ENCODE measurements around the gene NABP1.
A peak's percentile ranks its signal among the peaks of the same experiment; 100 is the strongest.

The NABP1 gene

DNA sequence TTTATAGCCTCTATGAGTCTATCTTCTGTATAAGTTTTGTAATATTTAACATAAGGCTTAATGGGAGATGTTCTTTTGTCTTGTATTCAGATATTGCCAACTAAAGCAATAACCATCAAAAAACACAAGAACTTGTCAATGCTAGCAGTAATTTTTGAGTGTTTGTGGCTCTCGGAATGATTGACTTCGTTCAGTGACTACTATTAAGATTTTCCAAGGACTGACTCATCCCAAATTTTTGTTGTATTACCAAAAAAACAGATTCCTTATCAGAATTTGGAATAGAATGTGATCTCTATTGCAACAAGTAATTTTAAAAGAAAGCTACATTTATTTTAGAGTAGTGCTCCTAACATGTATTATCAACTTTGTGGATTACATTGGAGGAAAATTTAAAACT is 8.1 kb downstream of the NABP1 start:
- no peak for DNase-seq

DNA sequence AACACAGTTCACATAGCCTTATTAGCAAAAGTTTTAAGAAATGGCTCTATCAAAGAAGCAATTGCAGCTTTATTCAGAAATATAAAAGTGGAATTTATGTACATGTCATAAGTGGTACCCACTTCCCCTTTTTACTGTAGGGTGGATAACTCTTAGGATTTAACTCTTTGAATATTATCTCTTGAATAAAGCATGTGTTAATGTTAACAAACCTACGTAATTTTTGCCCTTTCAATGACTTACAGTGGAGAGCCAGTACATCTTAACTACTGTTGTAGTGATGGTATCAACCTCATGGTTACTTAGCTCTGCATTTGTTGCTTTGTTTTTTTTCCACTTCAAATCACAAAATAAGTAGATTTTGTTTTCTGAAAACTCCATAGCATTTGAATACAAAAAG is 8.8 kb downstream of the NABP1 start:
- no peak for DNase-seq

DNA sequence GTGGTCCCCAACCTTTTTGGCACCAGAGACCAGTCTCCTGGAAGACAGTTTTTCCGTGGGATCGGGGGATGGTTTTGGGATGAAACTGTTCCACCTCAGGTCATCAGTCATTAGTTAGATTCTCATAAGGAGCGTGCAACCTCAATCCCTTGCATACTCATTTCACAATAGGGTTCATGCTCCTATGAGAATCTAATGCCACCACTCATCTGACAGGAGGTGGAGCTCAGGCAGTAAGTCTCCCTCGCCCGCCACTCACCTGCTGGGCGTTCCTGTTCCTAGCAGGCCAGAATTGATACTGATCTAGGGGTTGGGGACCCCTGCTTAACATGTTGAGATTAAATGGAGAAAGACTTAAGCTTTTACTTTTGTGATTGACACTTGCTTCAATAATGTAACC is 9.9 kb downstream of the NABP1 start:
- no peak for DNase-seq

DNA sequence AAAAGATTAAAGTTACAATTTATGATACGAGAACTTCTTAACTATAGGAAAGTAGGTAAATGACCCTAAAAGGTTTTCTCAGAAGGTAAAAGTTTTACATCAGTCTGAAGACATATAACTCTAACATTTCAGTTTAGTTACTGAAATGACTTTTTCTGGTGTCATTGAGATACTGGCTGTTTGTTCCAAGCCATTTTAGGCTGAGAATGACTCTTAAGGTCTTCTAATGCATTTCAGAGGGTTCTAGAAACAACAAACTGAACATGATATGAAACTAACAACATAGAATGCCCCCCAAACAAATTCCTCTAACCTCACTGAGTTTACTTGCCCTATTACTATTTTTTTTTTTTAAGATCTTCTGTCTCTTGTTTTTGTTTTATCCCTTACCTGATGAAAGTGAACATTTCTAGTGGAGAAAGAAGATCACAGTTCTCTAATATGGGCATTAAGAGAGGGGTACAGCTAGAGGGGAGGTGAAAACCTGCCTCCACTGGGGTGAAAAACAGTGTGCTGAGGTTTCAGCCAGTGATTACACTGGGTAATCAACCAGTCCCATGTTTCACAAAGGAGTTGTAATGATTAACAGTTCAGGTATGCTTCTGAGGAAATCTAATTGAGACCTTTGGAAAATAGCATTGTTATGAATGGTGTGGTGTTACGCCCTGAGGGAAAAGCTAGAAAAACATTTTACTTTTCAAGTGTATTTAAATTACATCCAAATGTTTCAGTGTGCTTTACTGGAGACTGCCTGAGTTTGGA is 11.2 kb downstream of the NABP1 start:
- no peak for DNase-seq

DNA sequence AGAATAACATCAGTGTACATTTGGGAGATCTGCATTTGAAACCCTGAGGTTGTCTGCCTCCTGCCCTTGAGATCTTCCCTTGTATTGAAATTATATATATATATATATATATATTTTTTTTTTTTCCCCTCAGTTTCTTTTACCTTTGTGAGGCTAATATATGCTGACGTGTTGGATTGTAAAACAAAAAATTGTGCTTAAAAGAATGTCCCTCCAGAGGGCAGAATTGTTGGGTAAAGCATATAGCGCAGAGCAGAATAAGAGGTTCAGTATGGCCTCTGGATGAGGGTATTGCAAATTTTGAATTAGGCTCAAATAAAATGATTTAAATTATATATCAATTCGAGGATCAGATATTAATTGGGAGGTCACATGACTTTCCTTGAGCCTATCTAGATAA is 12.4 kb downstream of the NABP1 start:
- DNase-seq = no peak

DNA sequence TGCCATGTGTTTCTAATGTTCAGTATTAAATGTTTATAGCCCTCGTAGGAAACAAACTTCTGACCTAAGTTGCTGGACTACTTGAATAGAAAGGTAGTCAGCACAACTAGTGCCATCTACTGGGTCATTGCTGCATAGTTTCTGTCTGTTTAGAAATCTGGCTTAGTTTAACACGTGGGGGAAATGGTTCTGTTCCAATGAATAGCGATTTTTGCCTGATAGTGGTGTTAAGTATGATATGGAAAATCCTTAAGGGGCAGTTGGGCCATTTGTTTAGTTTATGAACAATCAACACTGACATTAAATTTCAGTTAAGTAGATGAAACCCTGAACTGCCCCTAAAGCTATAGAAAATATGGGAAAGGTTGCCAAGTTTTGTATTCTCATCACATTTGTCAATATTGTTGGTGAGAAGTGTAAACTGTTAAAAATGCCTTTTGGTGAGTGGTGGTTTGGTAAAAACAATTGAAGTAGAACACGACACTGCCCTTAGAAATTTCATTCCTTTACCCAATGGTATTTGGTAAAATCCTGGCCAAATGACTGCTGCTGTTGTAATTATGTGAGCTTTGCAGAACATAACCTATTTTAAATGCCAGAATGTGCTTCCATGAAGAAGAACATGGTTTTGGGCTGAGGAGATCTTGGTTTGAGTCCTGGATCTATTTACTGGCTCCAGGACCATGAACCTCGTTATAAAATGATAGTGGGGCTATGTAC is 13.2 kb downstream of the NABP1 start:
- DNase-seq = peak; percentile 36

DNA sequence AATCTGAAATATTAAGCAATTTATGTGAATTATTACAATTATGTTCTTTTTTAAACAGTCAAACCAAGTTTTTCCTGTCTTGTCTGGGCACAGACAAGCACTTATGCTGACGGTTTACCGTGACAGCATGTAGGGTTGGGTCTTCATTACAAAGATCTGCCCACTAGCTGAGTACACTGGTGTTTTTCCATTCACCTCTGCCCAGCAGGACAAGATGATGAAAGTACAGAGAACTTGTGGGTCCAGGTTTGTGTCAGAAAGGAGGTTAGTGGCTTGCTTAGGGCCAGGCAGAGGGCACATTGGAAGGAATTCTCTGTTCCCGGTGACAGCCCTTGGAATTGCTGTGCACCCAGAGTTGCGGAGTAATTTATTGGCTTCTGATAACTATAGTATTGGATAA is 14.0 kb downstream of the NABP1 start:
- no peak for DNase-seq

DNA sequence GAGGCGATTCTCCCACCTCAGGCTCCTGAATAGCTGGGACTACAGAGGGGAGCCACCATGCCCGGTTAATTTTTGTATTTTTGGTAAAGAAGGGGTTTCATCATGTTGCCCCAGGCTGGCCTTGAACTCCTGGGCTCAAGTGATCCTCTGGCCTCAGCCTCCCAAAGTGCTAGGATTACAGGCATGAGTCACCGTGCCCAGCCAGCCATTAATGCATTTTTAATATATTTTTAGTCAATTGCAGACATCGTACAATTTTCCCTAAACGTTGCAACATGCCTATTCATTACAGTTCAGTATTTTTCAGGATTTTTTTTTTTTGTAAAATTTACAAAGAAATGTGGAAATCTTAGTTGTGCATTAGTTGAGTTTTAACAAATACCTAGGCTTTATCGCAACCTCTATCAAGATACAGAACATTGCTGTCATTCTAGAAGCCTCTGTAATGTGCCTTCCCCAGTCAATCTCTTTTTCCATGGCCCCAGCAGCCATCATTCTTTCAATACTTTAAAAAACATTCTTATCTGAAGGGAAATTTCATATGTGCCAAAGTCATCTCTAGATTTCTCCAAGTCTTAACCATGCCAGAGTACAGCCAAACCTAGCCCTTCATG is 14.7 kb downstream of the NABP1 start:
- no peak for DNase-seq

DNA sequence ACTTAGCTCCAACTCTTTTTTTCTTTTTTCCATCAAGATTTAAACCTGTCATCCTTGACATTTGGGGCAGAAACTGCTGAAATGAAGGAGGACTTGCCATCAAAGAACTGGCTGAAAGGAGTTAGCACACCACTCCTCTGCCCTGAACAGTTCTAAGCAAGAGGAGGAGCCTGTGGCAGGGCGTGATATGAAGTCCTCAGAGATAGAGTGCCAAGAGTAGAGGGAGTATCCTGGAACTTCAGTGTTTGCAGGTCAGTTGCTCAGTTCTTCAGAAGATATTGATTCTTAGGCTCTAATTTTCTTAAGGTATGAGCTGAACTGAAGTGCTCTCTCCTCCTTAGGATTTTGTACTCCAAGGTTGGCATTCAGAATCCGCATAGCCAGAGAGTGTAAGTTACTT is 15.2 kb downstream of the NABP1 start:
- no peak for DNase-seq

DNA sequence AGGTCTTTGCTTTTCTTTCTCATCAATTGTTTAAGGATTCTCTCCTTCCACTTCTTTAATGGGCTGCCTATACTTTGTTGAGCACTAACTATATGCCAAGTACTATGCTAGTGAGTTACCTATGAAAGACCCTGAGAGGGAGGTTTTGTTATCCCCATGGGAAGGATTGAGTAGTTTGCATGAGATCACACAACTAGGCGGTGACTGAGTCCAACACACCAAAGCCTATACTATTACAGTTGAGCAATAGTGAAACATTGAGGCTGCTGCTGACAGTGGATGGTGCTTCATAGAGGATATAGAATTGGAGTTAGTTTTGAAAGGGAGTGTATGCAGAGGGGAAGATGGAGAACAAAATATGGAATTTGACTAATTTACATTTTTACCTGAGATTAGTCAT is 15.8 kb downstream of the NABP1 start:
- no peak for DNase-seq

DNA sequence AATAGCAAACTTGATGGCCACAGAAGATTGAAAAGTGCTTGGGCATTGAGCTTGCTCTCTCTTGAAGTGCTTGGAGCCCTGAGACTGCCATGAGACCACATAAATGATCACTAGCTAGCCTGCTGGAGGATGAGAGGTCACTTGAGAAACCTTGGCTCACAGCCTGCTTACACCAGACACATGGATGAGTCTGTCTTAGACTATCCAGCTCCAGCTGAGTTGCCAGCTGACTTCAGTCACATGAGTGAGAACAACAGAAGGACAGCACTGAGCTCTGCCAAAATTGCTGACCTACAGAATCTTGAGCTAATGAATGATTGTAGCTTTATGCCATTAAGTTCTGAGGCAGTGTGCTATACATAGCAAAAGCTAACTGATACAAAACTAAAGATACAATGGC is 18.1 kb downstream of the NABP1 start:
- DNase-seq = no peak

DNA sequence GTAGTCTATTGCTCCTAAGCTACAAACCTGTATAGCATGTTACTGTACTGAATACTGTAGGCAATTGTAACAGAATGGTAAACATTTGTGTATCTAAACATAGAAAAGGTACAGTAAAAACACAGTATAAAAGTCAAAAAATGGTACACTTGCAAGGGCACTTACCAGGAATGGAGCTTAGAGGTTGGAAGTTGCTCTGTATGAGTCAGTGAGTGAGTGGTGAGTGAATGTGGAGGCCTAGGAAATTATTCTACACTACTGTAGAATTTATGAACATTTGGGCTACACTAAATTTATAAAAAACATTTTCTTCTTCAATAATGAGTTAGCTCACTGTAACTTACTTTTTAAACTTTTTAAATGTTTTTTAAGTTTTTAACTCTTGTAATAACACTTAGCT is 19.0 kb downstream of the NABP1 start:
- DNase-seq = no peak

DNA sequence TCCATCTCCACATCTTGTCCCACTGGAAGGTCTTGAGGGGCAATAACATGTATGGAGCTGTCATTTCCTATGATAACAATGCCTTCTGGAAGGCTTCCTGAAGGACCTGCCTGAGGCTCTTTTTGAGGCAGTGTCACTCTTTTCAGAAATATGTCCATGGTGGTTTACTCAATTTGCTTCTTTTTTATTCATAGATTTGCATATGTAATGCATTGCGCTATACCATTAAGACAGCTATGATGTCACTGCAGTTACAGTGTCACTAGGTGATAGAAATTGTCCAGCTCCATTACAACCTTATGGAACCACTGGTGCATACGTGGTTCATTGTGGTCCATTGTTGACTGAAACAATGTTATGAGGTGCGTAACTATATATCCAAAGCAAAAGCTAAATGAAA is 19.9 kb downstream of the NABP1 start:
- no peak for DNase-seq

DNA sequence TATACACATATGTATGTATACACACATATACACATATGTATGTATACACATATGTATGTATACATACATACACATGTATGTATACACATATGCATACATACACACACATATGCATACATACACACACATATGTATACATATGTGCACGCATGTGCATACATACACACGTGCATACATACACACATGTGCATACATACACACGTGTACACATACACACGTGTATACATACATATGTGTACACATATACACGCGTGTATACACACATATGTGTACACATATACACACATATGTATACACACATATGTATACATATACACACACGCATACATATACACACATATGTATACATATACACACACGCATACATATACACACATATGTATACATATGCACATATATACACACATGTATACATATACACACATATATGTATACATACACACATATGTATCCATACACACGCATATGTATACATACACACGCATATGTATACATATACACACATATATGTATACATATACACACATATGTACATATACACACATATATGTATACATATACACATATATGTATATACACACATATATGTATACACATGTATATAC is 21.5 kb downstream of the NABP1 start:
- no peak for DNase-seq

DNA sequence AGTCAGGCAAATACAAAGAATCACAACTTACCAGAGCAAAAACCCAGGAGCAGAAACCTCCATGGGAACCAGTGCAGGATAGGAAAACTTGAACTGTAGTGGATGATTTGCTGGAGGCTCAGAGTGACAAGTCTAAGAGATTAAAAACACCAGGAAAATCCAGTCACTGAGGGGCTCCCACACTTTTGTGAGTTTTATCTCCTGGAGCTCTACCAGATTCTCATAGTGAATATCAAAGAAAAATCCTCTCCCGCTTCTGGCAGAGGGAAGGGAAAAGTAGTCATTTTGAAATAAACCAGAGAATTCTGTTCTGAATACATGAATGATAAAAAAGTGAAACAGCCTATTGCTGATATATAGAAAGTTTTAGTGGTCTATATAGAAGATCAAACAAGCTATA is 23.1 kb downstream of the NABP1 start:
- DNase-seq = no peak

DNA sequence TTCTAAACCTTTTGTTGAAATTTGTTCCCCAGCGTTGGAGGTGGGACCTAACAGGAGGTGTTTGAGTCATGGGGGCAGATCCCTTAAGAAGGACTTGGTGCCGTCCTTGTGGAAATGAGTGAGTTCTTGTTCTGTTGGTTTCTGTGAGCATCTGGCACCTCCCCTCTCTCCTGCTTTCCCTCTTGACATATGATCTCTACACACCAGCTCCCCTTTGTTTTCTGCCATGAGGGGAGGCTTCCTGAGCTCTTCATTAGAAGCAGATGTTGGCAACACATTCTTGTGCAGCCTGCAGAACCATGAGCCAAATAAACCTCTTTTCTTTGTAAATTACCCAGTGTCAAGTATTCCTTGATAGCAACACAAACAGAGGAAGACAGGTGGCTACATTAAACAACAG is 23.8 kb downstream of the NABP1 start:
- DNase-seq = peak; percentile 89

DNA sequence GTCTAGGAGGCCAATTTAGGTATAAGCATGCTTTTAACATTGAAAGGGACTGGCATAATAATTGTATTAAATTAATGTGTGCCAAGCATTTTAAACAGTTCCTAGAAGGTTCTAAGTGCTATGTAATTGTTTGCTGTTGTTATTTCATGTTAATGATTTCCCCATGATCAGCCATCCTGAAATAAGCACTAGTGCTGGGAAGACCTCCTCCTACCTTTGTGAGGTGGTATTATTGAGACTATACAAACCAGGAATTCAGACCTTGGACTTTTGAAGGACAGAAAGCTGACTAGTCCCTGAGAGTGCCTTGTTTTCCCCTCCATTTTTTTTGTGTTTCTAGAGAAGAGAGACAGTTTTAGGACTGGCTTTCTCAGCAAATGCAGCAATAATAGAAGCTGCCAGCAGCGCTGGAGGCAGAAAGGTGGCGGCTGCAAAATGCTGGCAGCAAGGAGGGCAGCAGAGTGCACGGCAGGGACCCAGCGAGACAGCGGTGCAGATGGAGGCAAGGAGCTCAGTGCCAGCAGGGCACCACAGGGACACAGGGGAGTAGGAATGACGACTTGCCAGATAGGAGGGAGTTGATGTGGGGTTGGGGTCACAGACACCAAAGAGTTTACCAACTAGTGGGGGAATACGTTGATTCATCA is 25.3 kb downstream of the NABP1 start:
- no peak for DNase-seq

DNA sequence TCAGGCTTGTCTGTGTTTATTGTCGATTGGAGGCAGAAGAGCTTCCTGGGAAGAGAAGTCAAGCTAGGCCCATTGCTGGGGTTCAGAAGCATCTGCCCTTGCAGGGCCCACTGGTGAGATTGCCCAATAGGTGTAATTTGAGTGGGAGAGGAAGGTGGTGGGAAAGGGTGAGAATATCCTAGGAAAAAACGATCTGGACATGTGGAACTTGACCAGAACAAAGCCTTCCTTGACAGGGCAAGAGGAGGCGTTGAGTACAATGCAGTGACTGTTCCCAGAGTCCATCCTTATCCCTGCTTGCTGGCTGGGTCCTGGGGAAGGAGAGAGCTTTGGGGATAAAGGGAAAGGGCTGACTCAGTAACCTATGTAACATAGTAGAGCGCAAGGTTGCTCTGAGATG is 27.1 kb downstream of the NABP1 start:
- no peak for DNase-seq

DNA sequence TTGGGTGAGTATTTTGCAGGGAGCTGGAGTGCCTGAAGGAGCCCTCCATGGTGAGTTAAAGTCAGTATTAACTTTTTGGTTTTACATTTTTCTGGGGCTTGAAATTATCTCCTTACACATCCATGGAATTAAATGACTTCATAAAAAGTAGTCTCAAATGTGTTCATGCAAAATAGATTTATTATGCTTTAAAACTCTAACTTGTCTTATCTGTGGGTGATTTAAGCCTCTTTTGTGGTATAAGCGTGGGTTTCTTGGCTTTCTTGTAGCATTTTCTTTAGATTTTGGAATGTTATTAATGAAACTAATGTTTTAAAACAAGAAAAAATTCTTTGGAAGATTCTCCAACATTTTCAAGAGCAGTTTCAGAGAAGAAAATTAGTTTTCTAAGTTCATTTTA is 27.8 kb downstream of the NABP1 start:
- DNase-seq = no peak

DNA sequence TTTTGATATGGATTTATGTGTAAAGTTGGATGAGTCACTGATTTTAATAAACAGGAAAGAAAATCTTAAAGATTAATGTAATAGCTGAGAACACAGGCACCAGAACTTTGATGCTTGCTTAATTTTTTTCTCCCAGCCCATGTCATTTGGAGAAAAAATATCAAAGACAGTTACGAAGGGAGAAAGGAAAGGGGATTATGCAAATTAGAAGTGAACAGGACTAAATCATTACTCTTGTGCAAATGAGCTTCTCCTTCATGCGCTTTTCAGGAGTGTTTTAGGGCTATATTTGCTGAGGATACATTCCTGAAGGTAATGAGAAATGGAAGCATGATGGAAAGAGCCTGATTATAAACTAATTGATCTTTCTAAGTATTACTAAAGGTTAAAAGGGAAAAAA is 28.9 kb downstream of the NABP1 start:
- DNase-seq = no peak

DNA sequence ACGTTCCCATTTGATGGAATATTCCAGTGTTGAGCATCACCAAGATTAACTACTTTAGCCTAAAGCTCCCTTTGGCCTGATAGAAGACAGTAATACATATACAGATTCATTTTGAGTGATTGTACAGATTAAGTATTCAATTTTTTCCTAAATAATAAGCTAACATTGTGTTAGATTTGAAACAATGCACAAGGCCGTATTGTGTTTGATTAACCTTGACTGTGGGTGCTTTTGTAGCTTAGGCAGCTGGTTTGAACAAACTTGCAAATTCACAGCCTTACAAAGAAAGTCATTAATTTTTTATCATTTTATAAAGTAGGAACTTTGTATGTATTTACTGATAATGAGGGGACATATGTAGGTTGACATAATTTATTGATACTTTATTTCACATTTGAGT is 29.6 kb downstream of the NABP1 start:
- no peak for DNase-seq

DNA sequence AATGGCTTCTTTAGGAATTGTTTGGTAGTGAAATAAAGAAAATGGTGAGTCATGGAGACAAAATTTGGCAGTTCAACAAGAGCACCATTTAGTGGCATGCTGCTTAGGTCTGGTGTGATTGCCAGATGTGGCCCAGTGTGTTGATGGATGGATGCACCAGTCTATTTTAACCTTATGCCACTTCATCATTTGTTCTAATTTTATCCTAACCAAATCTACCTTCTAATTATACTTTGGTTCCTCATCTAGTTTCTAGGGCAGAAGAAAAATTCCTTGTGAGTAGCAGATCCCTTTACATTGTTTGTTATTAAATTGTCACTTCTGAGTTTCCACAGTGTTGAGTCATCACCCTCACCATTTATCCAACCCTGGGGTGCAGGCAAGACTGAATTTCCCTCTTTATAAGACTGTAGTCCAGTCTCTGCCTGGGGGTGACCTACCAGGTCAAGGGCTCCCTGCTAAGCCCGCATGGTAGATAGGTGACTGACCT is 32.5 kb downstream of the NABP1 start:
- DNase-seq = no peak

DNA sequence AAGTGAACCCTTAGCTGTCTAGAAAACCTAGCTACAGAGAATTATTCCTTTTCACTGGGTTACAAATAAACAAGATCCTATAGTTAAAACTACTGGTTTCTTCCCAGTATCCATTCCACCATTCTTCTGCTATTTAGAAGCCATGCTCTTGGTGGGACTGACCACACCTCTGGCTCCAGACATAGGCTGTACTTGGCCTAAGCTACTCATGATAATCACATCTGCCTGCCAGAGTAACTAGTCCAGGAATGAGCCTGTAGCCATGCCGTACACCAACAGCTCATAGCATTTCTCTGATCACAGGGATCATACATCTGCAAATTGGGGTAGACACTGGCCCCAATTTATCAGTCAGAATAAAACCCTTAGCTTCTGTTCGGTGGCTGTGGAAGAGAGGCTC is 33.7 kb downstream of the NABP1 start:
- no peak for DNase-seq

Data from NCI-H748 treated with DMSO at 0.1 percent for 48 hours (cell line).